Measurements from ENCODE around the gene CGAS.
"Not testable (repeated sequence)": the region's sequence is repeated elsewhere in the genome, so short reads cannot be mapped to it uniquely, and the experiment has no call there.

CGAS gene

GRCh38 chr6:73452107-73452461, at the start of gene CGAS:
TSS of gene CGAS (minus strand) at chr6:73452297. CDS start at chr6:73452181, 116 bp downstream.
- DNase-seq = peak; percentile 89

- no peak for DNase-seq
Observed at GRCh38 chr6:73497915-73498314, 45.8 kb upstream of the CGAS start.

- no peak for DNase-seq
Observed at GRCh38 chr6:73491377-73491776, 39.3 kb upstream of the CGAS start.

- no peak for DNase-seq
Observed at GRCh38 chr6:73487473-73487872, 35.4 kb upstream of the CGAS start.

- DNase-seq = no peak
Observed at GRCh38 chr6:73484438-73484837, 32.3 kb upstream of the CGAS start.

- DNase-seq = no peak
Observed at GRCh38 chr6:73481969-73482368, 29.9 kb upstream of the CGAS start.

- no peak for DNase-seq
Observed at GRCh38 chr6:73477407-73477806, 25.3 kb upstream of the CGAS start.

- DNase-seq = no peak
Observed at GRCh38 chr6:73476723-73477122, 24.6 kb upstream of the CGAS start.

GRCh38 chr6:73471686-73472290, 19.7 kb upstream of the CGAS start:
- DNase-seq = no peak

- DNase-seq = peak; percentile 88
Observed at GRCh38 chr6:73461537-73462350, 9.6 kb upstream of the CGAS start, which contains the start of gene MTO1. TSS of gene MTO1 (plus strand) at chr6:73461737. CDS start at chr6:73461855, 118 bp downstream.

GRCh38 chr6:73460056-73460455, 8.0 kb upstream of the CGAS start:
- no peak for DNase-seq

GRCh38 chr6:73459474-73459873, 7.4 kb upstream of the CGAS start:
- not testable (repeated sequence) for DNase-seq

- peak; percentile 20 for DNase-seq
Observed at GRCh38 chr6:73455865-73456629, 4.0 kb upstream of the CGAS start.

GRCh38 chr6:73451223-73452106, 632 bp downstream of the CGAS start:
- peak; percentile 78 for DNase-seq

GRCh38 chr6:73443555-73443954, 8.5 kb downstream of the CGAS start:
- DNase-seq = no peak

GRCh38 chr6:73435236-73435635, 16.9 kb downstream of the CGAS start:
- no peak for DNase-seq

- DNase-seq = no peak
Observed at GRCh38 chr6:73421534-73421933, 30.6 kb downstream of the CGAS start.

- DNase-seq = no peak
Observed at GRCh38 chr6:73418081-73418741, 33.9 kb downstream of the CGAS start.

GRCh38 chr6:73413102-73413501, 39.0 kb downstream of the CGAS start:
- no peak for DNase-seq

- DNase-seq = no peak
Observed at GRCh38 chr6:73409395-73409794, 42.7 kb downstream of the CGAS start.

- no peak for DNase-seq
Observed at GRCh38 chr6:73400656-73401055, 51.4 kb downstream of the CGAS start.

- DNase-seq = no peak
Observed at GRCh38 chr6:73395875-73396274, 56.2 kb downstream of the CGAS start.

Data from activated CD8-positive, alpha-beta memory T cell treated with anti-CD3 and anti-CD28 coated beads, Interleukin-2, amount 50 U/mL, for 48 hours (primary cell).